HG02840 (cell line): ENCODE data around the gene C1orf198.

Source experiments
- ATAC-seq: cut with Tn5 transposase; IDR thresholded peaks from one replicate; pipeline ENCODE4 v1.9.1; 2021; ENCODE audit warnings: mild to moderate bottlenecking, moderate library complexity, moderate number of reproducible peaks; ENCODE audit not compliant: unreplicated experiment, low FRiP score

The C1orf198 gene

GRCh38 chr1:230839173-230839572 is 29.1 kb downstream of the C1orf198 start:
- ATAC-seq, result no peak

GRCh38 chr1:230836793-230837192 is 31.5 kb downstream of the C1orf198 start:
- ATAC-seq, result no peak

- no peak for ATAC-seq
Observed at GRCh38 chr1:230836347-230836746, 32.0 kb downstream of the C1orf198 start.

GRCh38 chr1:230834292-230834691 is 34.0 kb downstream of the C1orf198 start:
- no peak for ATAC-seq

GRCh38 chr1:230833511-230833910 is 34.8 kb downstream of the C1orf198 start:
- no peak for ATAC-seq

GRCh38 chr1:230832476-230832875 is 35.8 kb downstream of the C1orf198 start:
- ATAC-seq, result no peak

- ATAC-seq, result no peak
Observed at GRCh38 chr1:230831771-230832170, 36.5 kb downstream of the C1orf198 start.

GRCh38 chr1:230828421-230828820 is 39.9 kb downstream of the C1orf198 start:
- ATAC-seq, result no peak

GRCh38 chr1:230827801-230828200 is 40.5 kb downstream of the C1orf198 start:
- no peak for ATAC-seq

- ATAC-seq, result no peak
Observed at GRCh38 chr1:230827081-230827681, 41.1 kb downstream of the C1orf198 start.

- no peak for ATAC-seq
Observed at GRCh38 chr1:230826166-230826875, 42.0 kb downstream of the C1orf198 start.

- ATAC-seq, result no peak
Observed at GRCh38 chr1:230825761-230826160, 42.6 kb downstream of the C1orf198 start.

- no peak for ATAC-seq
Observed at GRCh38 chr1:230824919-230825721, 43.2 kb downstream of the C1orf198 start.

- no peak for ATAC-seq
Observed at GRCh38 chr1:230824551-230824918, 43.8 kb downstream of the C1orf198 start.

GRCh38 chr1:230823931-230824381 is 44.4 kb downstream of the C1orf198 start:
- no peak for ATAC-seq

- no peak for ATAC-seq
Observed at GRCh38 chr1:230823426-230823825, 44.9 kb downstream of the C1orf198 start.

GRCh38 chr1:230822092-230822581 is 46.2 kb downstream of the C1orf198 start:
- no peak for ATAC-seq

- ATAC-seq, result no peak
Observed at GRCh38 chr1:230821346-230821745, 47.0 kb downstream of the C1orf198 start.

- no peak for ATAC-seq
Observed at GRCh38 chr1:230820568-230820967, 47.8 kb downstream of the C1orf198 start.

GRCh38 chr1:230819976-230820375 is 48.3 kb downstream of the C1orf198 start:
- ATAC-seq, result no peak

GRCh38 chr1:230818901-230819300 is 49.4 kb downstream of the C1orf198 start:
- no peak for ATAC-seq
